IPS-18a (cell line): ENCODE measurements around the gene FBXO10.

Source experiments
- H3K27ac ChIP-seq: one replicate; pipeline ENCODE4 v1.5.1; 2013; ENCODE audit warnings: low read length
- H3K27me3 ChIP-seq: one replicate; pipeline ENCODE4 v1.6.1; 2013; ENCODE audit warnings: mild to moderate bottlenecking, low read length; ENCODE audit not compliant: control insufficient read depth, insufficient read depth
- H3K36me3 ChIP-seq: one replicate; pipeline ENCODE4 v1.6.1; 2013; ENCODE audit warnings: low read depth, low read length; ENCODE audit not compliant: control insufficient read depth
- H3K4me1 ChIP-seq: one replicate; pipeline ENCODE4 v1.6.1; 2013; ENCODE audit warnings: low read depth, low read length; ENCODE audit not compliant: control insufficient read depth
- H3K4me3 ChIP-seq: one replicate; pipeline ENCODE4 v1.5.1; 2013; ENCODE audit warnings: low read length
- H3K9ac ChIP-seq: one replicate; pipeline ENCODE4 v1.6.1; 2013; ENCODE audit warnings: mild to moderate bottlenecking, low read length, moderate library complexity
- H3K9me3 ChIP-seq: one replicate; pipeline ENCODE4 v1.6.1; 2013; ENCODE audit warnings: low read depth, low read length; ENCODE audit not compliant: control insufficient read depth

FBXO10 gene

DNA sequence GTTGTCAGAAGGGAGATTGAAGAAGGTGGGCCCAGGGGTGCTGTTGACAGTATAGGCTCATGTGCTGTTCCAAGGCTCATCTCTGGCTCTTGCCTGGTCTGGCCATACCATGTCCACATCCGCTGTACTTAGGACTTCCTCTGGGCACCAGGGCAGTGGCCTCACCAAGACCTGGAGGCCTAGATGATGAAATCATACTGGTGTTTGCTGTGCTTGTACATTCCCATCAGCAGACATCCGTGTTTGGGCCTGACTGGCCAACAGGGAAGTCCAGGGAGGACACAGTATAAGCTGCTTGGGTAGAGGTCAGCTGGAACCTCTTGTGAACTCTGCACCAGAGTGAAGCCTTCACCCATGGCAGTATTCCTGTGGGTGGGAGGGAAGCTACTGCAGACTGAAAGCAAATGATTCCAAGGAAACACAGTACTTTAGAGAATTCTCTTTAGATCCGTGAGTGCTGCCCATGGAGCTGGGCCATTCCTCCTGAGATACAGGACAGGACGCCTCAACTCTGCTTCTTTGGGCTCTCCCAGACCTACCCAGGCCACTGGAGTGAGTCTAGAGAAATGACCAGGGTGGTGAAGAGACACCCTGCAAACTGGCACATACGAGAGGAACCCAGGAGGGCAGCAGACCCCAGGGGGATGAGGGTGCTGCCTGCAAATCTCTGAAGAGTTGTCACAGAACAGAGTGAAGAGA, 67.9 kb downstream of the FBXO10 start:
- no peaks in the 10 kb centered on the region for H3K4me1 ChIP-seq
- H3K4me3 ChIP-seq = no peak overlapping the region
- H3K27ac ChIP-seq = no peak overlapping the region
- no peak overlapping the region for H3K9ac ChIP-seq
- H3K27me3 ChIP-seq = no peaks in the 10 kb centered on the region
- peaks cover 47% of the 10 kb centered on the region for H3K36me3 ChIP-seq
- H3K9me3 ChIP-seq = no peaks in the 10 kb centered on the region

DNA sequence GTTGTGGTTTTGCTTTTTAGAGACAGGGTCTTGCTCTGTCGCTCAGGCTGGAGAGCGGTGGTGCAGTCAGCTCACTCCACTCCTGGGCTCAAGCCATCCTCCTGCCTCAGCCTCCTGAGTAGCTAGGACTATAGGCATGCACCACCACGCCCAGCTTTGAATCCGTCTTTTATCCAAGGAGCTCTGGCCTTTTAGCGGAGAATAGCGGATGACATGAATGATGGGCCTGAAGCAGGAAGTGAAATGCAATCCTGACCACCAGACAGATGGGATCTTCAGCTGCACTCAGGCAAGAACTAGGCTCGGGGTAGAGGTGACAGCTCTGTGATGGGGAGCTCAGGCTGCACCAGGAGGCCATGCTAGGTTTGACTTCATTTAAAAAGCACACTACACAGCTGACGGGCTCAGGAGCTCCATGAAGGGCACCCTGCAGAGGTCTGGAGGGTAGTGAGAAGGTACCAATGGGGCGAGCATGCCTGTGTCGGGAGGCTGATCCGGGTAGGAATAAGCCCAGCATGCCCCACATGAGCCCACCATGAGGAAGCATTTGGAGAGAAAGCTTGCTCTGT, 68.5 kb downstream of the FBXO10 start:
- Histone ChIP-seq H3K4me3 (no peak overlapping the region), H3K36me3 (peaks cover 54% of the 10 kb centered on the region), H3K27ac (no peak overlapping the region), H3K9ac (no peak overlapping the region), H3K27me3 (no peaks in the 10 kb centered on the region), H3K9me3 (no peaks in the 10 kb centered on the region), H3K4me1 (no peaks in the 10 kb centered on the region)

DNA sequence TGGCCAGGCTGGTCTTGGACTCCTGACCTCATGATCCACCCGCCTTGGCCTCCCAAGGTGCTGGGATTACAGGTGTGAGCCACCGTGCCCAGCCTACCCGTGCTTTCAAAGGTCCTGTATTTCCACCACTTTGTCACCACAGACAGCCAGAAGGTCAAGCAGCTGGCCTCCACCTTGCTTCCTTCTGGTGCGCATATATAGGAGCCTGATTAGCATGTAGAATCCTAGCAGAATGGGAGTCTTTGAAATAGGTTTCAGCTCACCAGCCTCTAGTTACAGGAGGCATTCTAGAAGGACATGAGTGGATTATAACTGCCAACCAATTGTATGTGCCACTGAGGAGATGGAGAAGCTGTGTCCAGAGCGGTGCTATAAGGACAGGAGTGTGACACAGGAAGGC, 71.6 kb downstream of the FBXO10 start:
- Histone ChIP-seq H3K27me3 (no peaks in the 10 kb centered on the region), H3K27ac (no peak overlapping the region), H3K9me3 (no peaks in the 10 kb centered on the region), H3K9ac (no peak overlapping the region), H3K36me3 (peaks cover 76% of the 10 kb centered on the region), H3K4me1 (no peaks in the 10 kb centered on the region), H3K4me3 (no peak overlapping the region)

DNA sequence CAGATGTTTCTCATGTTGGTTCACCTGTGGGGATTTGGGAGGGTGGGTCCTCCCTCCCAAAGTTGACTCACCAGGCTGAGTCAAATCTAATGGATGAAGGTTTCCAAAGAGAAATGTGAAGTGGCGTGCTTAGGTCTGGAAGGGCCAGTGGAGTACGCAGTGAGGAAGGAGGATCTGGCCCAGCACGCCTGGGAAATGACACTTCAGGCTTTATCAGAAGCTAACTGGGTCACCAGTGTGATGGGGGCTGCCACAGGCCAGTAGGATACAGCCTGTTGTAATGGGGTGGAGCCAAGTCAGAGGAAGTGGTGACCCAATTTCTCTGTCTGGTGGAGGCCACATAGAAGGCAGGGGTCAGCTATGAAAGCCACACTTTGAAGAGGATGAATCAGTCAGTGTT, 72.4 kb downstream of the FBXO10 start:
- H3K9ac ChIP-seq = no peak overlapping the region
- H3K4me3 ChIP-seq = no peak overlapping the region
- H3K27me3 ChIP-seq = no peaks in the 10 kb centered on the region
- H3K9me3 ChIP-seq = no peaks in the 10 kb centered on the region
- H3K27ac ChIP-seq = no peak overlapping the region
- H3K36me3 ChIP-seq = peaks cover 78% of the 10 kb centered on the region
- H3K4me1 ChIP-seq = no peaks in the 10 kb centered on the region

DNA sequence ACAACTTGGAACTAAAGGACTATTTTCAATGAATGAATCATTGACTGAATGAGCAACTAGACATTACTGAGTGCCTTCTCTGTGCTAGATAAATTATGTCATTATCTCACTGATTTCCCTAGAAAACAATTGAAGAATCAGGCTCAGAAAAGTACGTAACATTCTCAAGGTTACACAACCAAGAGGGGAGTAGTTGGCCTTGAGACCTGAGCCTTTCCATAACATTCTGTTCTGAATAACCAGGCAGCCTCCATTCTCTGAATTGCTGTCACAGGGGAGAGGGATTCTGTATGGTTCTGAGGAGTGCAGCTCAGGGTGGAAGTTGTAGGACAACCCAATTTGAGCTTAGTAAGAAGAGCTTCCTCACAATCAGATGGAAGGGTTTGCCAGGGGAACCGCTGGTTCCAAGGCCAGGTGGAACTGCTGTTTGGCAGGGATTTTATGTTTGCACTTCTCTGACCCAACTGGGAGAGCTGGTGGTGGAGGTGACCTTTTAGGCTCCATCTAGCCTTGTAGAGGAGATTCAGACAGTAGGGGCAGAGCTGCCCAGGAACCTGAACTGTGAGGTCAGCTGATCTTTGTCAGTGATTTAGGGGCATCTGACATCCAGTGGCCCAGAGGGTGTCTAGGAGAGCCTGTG, 74.1 kb downstream of the FBXO10 start:
- Histone ChIP-seq H3K4me1 (no peaks in the 10 kb centered on the region), H3K27ac (no peak overlapping the region), H3K4me3 (no peak overlapping the region), H3K36me3 (peaks cover 79% of the 10 kb centered on the region), H3K9ac (no peak overlapping the region), H3K9me3 (no peaks in the 10 kb centered on the region), H3K27me3 (no peaks in the 10 kb centered on the region)

DNA sequence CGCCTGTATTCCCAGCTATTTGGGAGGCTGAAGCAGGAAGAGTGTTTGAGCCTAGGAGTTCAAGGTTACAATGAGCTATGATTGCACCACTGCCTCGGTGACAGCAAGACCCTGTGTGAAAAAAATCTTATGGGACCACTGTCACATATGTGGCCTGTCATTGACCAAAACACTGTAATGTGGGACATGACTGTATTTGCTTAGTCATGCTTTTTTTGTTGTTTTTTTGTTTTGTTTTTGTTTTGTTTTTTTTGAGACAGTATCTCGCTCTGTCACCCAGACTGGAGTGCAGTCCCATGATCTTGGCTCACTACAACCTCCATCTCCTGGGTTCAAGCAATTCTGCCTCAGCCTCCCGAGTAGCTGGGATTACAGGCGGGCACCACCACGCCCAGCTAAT, 76.9 kb downstream of the FBXO10 start:
- Histone ChIP-seq H3K36me3 (peaks cover 76% of the 10 kb centered on the region), H3K9ac (no peak overlapping the region), H3K4me3 (no peak overlapping the region), H3K4me1 (no peaks in the 10 kb centered on the region), H3K27me3 (no peaks in the 10 kb centered on the region), H3K9me3 (no peaks in the 10 kb centered on the region), H3K27ac (no peak overlapping the region)

DNA sequence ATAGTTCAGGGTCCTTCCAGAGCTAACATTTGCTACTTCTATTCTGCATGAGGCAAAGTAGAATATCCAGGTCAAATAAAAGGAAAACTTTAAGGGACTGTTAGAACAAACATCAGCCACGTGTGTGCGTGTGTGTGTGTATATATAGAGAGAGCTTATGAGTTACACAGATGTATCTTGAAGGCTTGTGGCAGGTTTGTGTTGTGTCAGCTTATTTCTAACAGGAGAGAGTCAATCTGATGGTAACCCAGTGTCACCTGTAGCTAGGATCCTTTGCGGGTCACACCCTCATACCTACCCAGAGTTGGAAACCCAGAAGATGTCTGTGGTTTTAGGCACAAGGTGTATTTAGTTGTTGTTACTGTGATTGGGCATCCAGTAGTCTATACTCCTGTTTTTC, 77.7 kb downstream of the FBXO10 start:
- H3K27me3 ChIP-seq = no peaks in the 10 kb centered on the region
- H3K9ac ChIP-seq = no peak overlapping the region
- H3K9me3 ChIP-seq = no peaks in the 10 kb centered on the region
- H3K36me3 ChIP-seq = peaks cover 75% of the 10 kb centered on the region
- H3K4me1 ChIP-seq = no peaks in the 10 kb centered on the region
- no peak overlapping the region for H3K4me3 ChIP-seq
- H3K27ac ChIP-seq = no peak overlapping the region

DNA sequence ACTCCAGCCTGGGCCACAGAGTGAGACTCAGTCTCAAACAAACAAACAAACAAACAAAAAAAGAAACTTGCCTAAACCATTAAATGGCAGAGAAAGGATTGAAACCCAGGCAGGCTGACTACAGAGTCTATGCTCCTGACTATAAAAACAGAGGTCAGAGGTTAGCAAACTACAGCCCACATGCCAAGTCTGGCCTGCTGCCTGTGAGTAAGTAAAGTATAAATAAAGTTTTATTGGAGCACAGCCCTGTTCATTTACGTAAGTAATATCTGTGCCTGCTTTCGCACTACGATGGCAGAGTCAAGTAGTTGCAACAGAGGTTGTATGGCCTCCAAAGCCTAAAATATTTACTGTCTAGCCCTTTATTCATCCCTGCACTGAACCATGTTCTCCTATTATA, 78.9 kb downstream of the FBXO10 start:
- H3K36me3 ChIP-seq = peaks cover 75% of the 10 kb centered on the region

DNA sequence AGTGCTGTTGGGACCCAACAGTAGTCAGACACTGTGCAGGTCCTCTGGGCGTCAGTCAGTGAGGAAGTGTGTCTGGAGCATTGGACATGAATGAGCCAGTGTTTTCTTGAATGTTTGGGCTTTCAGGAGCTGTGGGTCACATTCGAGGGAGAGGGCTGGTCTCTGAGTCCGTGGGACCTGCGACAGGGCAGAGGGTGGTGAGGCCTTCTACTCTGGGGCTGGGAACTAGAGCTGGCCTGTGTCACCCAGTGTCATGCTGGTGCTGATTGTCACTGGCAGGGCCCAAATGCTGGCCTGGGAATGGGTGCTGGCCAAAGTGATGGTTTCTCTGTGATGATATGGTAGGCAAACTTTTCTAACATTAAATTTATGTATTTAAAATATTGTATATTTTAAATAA, 80.2 kb downstream of the FBXO10 start:
- H3K4me1 ChIP-seq = no peaks in the 10 kb centered on the region
- H3K27ac ChIP-seq = no peak overlapping the region
- no peaks in the 10 kb centered on the region for H3K9me3 ChIP-seq
- H3K27me3 ChIP-seq = no peaks in the 10 kb centered on the region
- H3K4me3 ChIP-seq = no peak overlapping the region
- peaks cover 73% of the 10 kb centered on the region for H3K36me3 ChIP-seq
- no peak overlapping the region for H3K9ac ChIP-seq

More for the DNA sequence above, 78.9 kb downstream of the FBXO10 start:
- Histone ChIP-seq H3K27ac (no peak overlapping the region), H3K4me1 (no peaks in the 10 kb centered on the region), H3K4me3 (no peak overlapping the region), H3K9ac (no peak overlapping the region), H3K27me3 (no peaks in the 10 kb centered on the region), H3K9me3 (no peaks in the 10 kb centered on the region)

DNA sequence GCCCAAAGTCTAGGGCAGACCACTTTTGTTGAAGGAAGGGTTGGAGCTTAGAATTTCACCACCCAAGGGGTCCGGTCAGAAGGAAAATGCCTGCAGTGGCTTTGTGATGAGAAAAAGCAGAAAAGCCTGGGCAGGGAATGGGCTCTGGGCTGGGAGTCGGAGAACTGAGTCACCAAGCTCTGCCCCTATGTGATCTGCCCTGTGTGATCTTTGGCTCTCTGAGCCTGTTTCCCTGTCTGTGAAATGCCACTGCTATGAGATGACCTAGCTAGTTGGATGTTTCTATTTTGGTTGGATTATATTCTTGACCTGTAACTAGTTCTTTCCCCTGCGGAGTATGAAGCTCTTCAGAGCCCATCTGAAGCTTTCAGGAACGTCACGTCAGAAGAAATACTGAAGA, 80.6 kb downstream of the FBXO10 start:
- no peak overlapping the region for H3K9ac ChIP-seq
- H3K36me3 ChIP-seq = peaks cover 73% of the 10 kb centered on the region
- H3K4me1 ChIP-seq = no peaks in the 10 kb centered on the region

DNA sequence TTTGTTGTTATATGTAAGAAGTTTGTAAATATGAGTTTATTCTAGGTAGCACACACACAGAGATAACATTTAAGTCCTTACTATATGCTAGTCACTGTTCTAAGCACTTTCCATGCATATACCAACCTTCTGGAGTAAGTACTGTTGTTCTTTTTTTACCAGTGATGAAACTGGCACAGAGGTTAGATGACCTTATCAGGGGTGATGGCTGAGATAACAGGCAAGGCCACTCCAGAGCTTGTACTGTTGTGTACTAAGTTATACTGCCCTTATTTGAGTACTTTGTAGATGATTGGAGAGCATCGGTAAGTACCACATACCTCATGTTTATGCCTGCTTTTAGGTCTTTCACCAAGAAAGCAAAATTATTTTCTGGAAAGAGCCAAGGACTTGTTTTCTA, 84.2 kb downstream of the FBXO10 start:
- Histone ChIP-seq H3K9ac (no peak overlapping the region), H3K36me3 (peaks cover 58% of the 10 kb centered on the region), H3K4me1 (peaks cover 1% of the 10 kb centered on the region), H3K27me3 (no peaks in the 10 kb centered on the region), H3K27ac (no peak overlapping the region), H3K9me3 (no peaks in the 10 kb centered on the region), H3K4me3 (no peak overlapping the region)

More for the DNA sequence above, 80.6 kb downstream of the FBXO10 start:
- Histone ChIP-seq H3K27ac (no peak overlapping the region), H3K4me3 (no peak overlapping the region), H3K27me3 (no peaks in the 10 kb centered on the region), H3K9me3 (no peaks in the 10 kb centered on the region)
